HepG2 (cell line): ENCODE results near the gene ABHD17C. TPM values are rescaled to one million over a fixed set of nuclear protein-coding genes. Genes with fewer than 3 reads are reported as not detected.

Source experiments
- ISL2 ChIP-seq: sonication (generic); formaldehyde crosslinking; IDR thresholded peaks from 2 replicates; pipeline ENCODE4 v1.5.0; 2020; ENCODE audit warnings: missing genetic modification reagents
- MAFF ChIP-seq: IDR thresholded peaks from 2 replicates; pipeline ENCODE4 v1.6.1; 2011; ENCODE audit warnings: low read depth, low read length, improper control_type of control experiment
- NONO ChIP-seq, 2 experiments: fragments of 450-650 bp in 1 of 2; sonication (generic) in 1 of 2; formaldehyde crosslinking in 1 of 2; IDR thresholded peaks in 1 of 2; conservative IDR thresholded peaks in 1 of 2; 2 replicates each; pipeline versions ENCODE4 v1.6.1 to v1.8.0; 2017 to 2022; ENCODE audit warnings: mild to moderate bottlenecking in 1 of 2, missing genetic modification reagents in 1 of 2, moderate library complexity in 1 of 2
- PAF1 ChIP-seq: IDR thresholded peaks from 2 replicates; pipeline ENCODE4 v1.6.1; 2016; ENCODE audit warnings: missing genetic modification reagents, missing compliant biosample characterization
- RFX1 ChIP-seq: fragments of 450-650 bp; IDR thresholded peaks from 2 replicates; pipeline ENCODE4 v1.6.1; 2017
- SP2 ChIP-seq: sonication (generic); formaldehyde crosslinking; IDR thresholded peaks from 2 replicates; pipeline ENCODE4 v1.5.1; 2020; ENCODE audit warnings: mild to moderate bottlenecking, missing genetic modification reagents
- ZNF274 ChIP-seq: sonication (generic); formaldehyde crosslinking; IDR thresholded peaks from 2 replicates; pipeline ENCODE4 v1.5.1; 2020; ENCODE audit warnings: mild to moderate bottlenecking, missing genetic modification reagents
- ZNF276 ChIP-seq: sonication (generic); formaldehyde crosslinking; IDR thresholded peaks from 2 replicates; pipeline ENCODE4 v1.4.0; 2020; ENCODE audit warnings: mild to moderate bottlenecking, low read depth, missing genetic modification reagents
- ZNF318 ChIP-seq: sonication (generic); formaldehyde crosslinking; IDR thresholded peaks from 2 replicates; pipeline ENCODE4 v1.4.0; 2020; ENCODE audit warnings: mild to moderate bottlenecking, missing genetic modification reagents
- ZNF879 ChIP-seq: sonication (generic); formaldehyde crosslinking; IDR thresholded peaks from 2 replicates; pipeline ENCODE4 v1.8.1; 2023; ENCODE audit warnings: missing genetic modification reagents
- polyA plus RNA-seq, 8 experiments: library from polyadenylated mRNA; depleted of rRNA in 3 of 8; stranded (reverse) in 7 of 8; unstranded in 1 of 8; fragments of >200 nt; fragmentation: Illumina TruSeq in 4 of 8; extraction: Trizol in 4 of 8; gene quantifications; 2 replicates each; pipeline versions ENCODE4 v1.2.1 to v1.2.3, GENCODE V29; 2011 to 2016; ENCODE audit warnings: low read depth in 4 of 8, missing spikeins in 1 of 8, mixed read lengths in 1 of 8; ENCODE audit not compliant: insufficient read depth in 1 of 8
- total RNA-seq, 5 experiments: library from RNA; depleted of rRNA; stranded (reverse); fragments of >200 nt; fragmentation: Illumina TruSeq; extraction: Trizol; gene quantifications; 2 replicates each; pipeline ENCODE4 v1.2.3, GENCODE V29; 2016; ENCODE audit warnings: low read depth in 1 of 5
- TF ChIP-seq, protein P1 (sequence below): sonication (generic); formaldehyde crosslinking; IDR thresholded peaks from 2 replicates; pipeline ENCODE4 v1.4.0; 2020; ENCODE audit warnings: missing genetic modification reagents
- TF ChIP-seq, protein P2 (sequence below): IDR thresholded peaks from 2 replicates; pipeline ENCODE4 v1.6.1; 2016; ENCODE audit warnings: low read depth, borderline replicate concordance
- TF ChIP-seq, protein P3 (sequence below): sonication (generic); formaldehyde crosslinking; IDR thresholded peaks from 2 replicates; pipeline ENCODE4 v1.4.0; 2020; ENCODE audit warnings: mild to moderate bottlenecking, missing genetic modification reagents
- TF ChIP-seq, protein P4 (sequence below): sonication (generic); formaldehyde crosslinking; IDR thresholded peaks from 2 replicates; pipeline ENCODE4 v1.5.0; 2020; ENCODE audit warnings: missing genetic modification reagents

The ABHD17C gene
- total and polyA plus RNA-seq, 2 of the 13 experiments (the other 11 are each of a cell fraction or from before 2014, with no cell fraction given), result 2.9 to 3.9 TPM

DNA sequence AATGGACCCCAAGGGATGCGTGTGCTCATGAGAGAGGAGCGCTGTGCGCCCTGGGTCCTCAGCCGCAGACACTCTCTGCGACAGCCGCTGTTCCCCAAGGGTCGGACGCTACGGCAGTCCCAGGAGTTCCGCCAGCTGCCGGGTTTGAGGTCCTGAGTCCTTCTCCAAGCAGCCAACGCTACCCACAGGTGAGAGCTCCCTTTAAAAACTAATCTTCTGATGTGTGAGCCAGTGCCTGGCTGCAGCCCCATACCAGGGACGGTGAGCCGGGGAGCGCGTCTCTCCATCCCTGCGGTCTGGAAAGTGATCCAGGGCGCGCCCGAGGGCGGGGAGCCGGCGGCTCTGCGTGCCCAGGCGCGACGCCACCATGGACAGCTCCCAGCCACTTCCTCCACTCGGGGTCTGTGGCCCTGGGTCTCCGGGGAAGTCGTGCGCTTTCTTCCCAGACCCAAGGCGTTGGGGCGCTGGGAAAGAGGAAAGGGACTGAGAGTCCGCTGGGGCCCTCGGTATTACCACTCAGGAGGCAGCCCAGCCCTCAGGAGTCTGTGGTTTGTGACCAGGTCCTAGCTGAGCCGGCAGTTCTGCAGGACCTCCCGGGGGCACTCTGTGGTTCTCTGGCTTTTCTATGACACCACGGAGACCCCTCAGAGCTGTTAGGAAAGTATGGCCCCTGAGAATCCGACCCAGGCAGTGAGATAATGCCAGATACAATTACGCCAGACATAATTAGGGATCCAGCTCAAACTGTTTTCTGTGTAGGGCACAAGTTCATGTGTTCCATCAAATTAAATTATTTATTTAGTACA lies 85.5 kb downstream of the ABHD17C start (continued):
- TF ChIP-seq ZNF318 (CRISPR knock-in tag), result peak; percentile 72; the same call in 1 of the 2 replicates
- peak; percentile 85; the same call in 1 of the 2 replicates for TF ChIP-seq ZNF879 (CRISPR knock-in tag)
- TF ChIP-seq RFX1, result no peak
- TF ChIP-seq ISL2 (CRISPR knock-in tag), result peak; percentile 80
- TF ChIP-seq, protein P1, sequence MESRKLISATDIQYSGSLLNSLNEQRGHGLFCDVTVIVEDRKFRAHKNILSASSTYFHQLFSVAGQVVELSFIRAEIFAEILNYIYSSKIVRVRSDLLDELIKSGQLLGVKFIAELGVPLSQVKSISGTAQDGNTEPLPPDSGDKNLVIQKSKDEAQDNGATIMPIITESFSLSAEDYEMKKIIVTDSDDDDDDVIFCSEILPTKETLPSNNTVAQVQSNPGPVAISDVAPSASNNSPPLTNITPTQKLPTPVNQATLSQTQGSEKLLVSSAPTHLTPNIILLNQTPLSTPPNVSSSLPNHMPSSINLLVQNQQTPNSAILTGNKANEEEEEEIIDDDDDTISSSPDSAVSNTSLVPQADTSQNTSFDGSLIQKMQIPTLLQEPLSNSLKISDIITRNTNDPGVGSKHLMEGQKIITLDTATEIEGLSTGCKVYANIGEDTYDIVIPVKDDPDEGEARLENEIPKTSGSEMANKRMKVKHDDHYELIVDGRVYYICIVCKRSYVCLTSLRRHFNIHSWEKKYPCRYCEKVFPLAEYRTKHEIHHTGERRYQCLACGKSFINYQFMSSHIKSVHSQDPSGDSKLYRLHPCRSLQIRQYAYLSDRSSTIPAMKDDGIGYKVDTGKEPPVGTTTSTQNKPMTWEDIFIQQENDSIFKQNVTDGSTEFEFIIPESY, result no peak
- no peak for TF ChIP-seq NONO (IDR thresholded peaks at IDR 0.05)
- no peak for TF ChIP-seq NONO (CRISPR knock-in tag; conservative IDR thresholded peaks at IDR 0.05)
- TF ChIP-seq, protein P2, sequence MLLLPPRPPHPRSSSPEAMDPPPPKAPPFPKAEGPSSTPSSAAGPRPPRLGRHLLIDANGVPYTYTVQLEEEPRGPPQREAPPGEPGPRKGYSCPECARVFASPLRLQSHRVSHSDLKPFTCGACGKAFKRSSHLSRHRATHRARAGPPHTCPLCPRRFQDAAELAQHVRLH, result peak; percentile 97
- peak; percentile 90; the same call in 1 of the 2 replicates for TF ChIP-seq ZNF274 (CRISPR knock-in tag)
- TF ChIP-seq, protein P3, sequence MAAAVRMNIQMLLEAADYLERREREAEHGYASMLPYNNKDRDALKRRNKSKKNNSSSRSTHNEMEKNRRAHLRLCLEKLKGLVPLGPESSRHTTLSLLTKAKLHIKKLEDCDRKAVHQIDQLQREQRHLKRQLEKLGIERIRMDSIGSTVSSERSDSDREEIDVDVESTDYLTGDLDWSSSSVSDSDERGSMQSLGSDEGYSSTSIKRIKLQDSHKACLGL, result peak; percentile 96
- TF ChIP-seq ZNF276 (CRISPR knock-in tag), result no peak; the same call in 1 of the 2 replicates
- TF ChIP-seq SP2 (CRISPR knock-in tag), result no peak
- TF ChIP-seq, protein P4, sequence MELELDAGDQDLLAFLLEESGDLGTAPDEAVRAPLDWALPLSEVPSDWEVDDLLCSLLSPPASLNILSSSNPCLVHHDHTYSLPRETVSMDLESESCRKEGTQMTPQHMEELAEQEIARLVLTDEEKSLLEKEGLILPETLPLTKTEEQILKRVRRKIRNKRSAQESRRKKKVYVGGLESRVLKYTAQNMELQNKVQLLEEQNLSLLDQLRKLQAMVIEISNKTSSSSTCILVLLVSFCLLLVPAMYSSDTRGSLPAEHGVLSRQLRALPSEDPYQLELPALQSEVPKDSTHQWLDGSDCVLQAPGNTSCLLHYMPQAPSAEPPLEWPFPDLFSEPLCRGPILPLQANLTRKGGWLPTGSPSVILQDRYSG (CRISPR knock-in tag), result peak; percentile 92; the same call in 1 of the 2 replicates
- TF ChIP-seq MAFF, result no peak
- no peak for TF ChIP-seq PAF1 (CRISPR knock-in tag)
